Stomach (tissue), 9 donors: ENCODE measurements around the gene TATDN2. TPM values are rescaled to one million over a fixed set of nuclear protein-coding genes. Genes with fewer than 3 reads are reported as not detected.

Experiments used
- DNase-seq, 2 donors: peaks; one replicate each; pipeline versions ENCODE4 v3.0.0 to v3.0.0-alpha.2; 2013 to 2019
- H3K27ac ChIP-seq, 5 donors: fragments of 200-600 bp in 4 of 5; sonication (generic) in 4 of 5; one replicate each; pipeline ENCODE4 v1.5.1; 2013 to 2019; ENCODE audit warnings: mild to moderate bottlenecking in 1 of 5, moderate library complexity in 1 of 5
- H3K27me3 ChIP-seq, 3 donors: fragments of 200-600 bp; sonication (generic); one replicate each; pipeline ENCODE4 v1.5.1; 2017 to 2019; ENCODE audit warnings: mixed run types in 1 of 3
- H3K36me3 ChIP-seq, 4 donors: fragments of 200-600 bp; sonication (generic); 1 replicate in 3 of 4; 2 replicates in 1 of 4; pipeline ENCODE4 v1.5.1; 2016 to 2019
- H3K4me1 ChIP-seq, 4 donors: fragments of 200-600 bp; sonication (generic); one replicate each; pipeline ENCODE4 v1.5.1; 2016 to 2019
- H3K4me3 ChIP-seq, 4 donors: fragments of 200-600 bp; sonication (generic) in 3 of 4; one replicate each; pipeline ENCODE4 v1.5.1; 2016 to 2019; ENCODE audit warnings: mild to moderate bottlenecking in 1 of 4
- H3K9me3 ChIP-seq, 4 donors: fragments of 200-600 bp; sonication (generic); one replicate each; pipeline ENCODE4 v1.5.1; 2016 to 2019
- CTCF ChIP-seq, 7 experiments: fragments of 450-650 bp in 4 of 7; fragments of 200-600 bp in 3 of 7; sonication (generic) in 3 of 7; IDR thresholded peaks; one replicate each; pipeline ENCODE4 v1.5.1; 2016 to 2019; ENCODE audit warnings: antibody characterized with exemption in 7 of 7, control low read depth in 2 of 7, mild to moderate bottlenecking in 1 of 7
- EP300 ChIP-seq: sonication (generic); formaldehyde crosslinking; IDR thresholded peaks from one replicate; pipeline ENCODE4 v1.6.1; 2017; ENCODE audit warnings: antibody characterized with exemption
- POLR2A ChIP-seq, 4 donors: fragments of 450-650 bp; IDR thresholded peaks; one replicate each; pipeline ENCODE4 v1.6.1; 2016; ENCODE audit warnings: antibody characterized with exemption in 4 of 4, control low read depth in 2 of 4, mild to moderate bottlenecking in 1 of 4, moderate library complexity in 1 of 4
- POLR2AphosphoS5 ChIP-seq, 3 donors: sonication (generic); formaldehyde crosslinking; IDR thresholded peaks; one replicate each; pipeline ENCODE4 v1.6.1; 2016; ENCODE audit warnings: antibody characterized with exemption in 3 of 3
- WGBS, 5 donors: extraction: QIAGEN DNeasy Blood & Tissue Kit in 3 of 5; methylation state at CpG; one replicate each; pipeline versions ENCODE4 v1.1.5 to v1.1.7; 2013 to 2018; 5-methylcytosine and 5-hydroxymethylcytosine counted together
- intact Hi-C: fragments of 100-400 bp; cut with DNase I; formaldehyde crosslinking; loops from one replicate; pipeline ENCODE4 v1.15.1; 2023; ENCODE audit warnings: low total_unique reads
- polyA plus RNA-seq, 3 donors: library from polyadenylated mRNA; stranded (reverse); fragments of 200-250 nt; gene quantifications; one replicate each; pipeline ENCODE4 v1.2.3, GENCODE V29; 2013
- total RNA-seq, 5 donors: library from RNA; depleted of rRNA; stranded (reverse); fragments of >200 nt; gene quantifications; one replicate each; pipeline versions ENCODE4 v1.1.0 to v1.2.3, GENCODE V29; 2014 to 2016
- donor health status: healthy with polysubstance abuse.
- donor health status: Bipolar disorder and iron deficiency.
- donor health status: healthy.

TATDN2 gene
- total and polyA plus RNA-seq, 8 donors, result 10.4 to 37.5 (median 17.1) TPM

- TF ChIP-seq EP300 (no peak), POLR2AphosphoS5 (IDR thresholded peaks at IDR 0.05) (no peak), POLR2A (IDR thresholded peaks at IDR 0.05) (no peak)
- DNase-seq, result no peak
- Histone ChIP-seq H3K4me1 (peaks cover 0 to 8% (median 0%) of the 10 kb centered on the region in 4 donors), H3K4me3 (no peak overlapping the region), H3K27ac (no peak overlapping the region), H3K9me3 (peaks cover 0 to 16% (median 10%) of the 10 kb centered on the region in 4 donors), H3K36me3 (peaks cover 2 to 54% (median 47%) of the 10 kb centered on the region in 4 donors), H3K27me3 (no peaks in the 10 kb centered on the region)
- intact Hi-C loops, result no loop called here
- WGBS, 5 donors, result 75 to 94% (median 85%) methylated on average over 6 of the region's 6 CpGs
Observed at GRCh38 chr3:10240799-10241198, 7.5 kb upstream of the TATDN2 start.

- Histone ChIP-seq H3K4me1 (peaks cover 0 to 8% (median 2%) of the 10 kb centered on the region in 4 donors), H3K9me3 (peaks cover 0 to 19% (median 12%) of the 10 kb centered on the region in 4 donors), H3K27me3 (no peaks in the 10 kb centered on the region), H3K36me3 (peaks cover 0 to 38% (median 34%) of the 10 kb centered on the region in 4 donors), H3K4me3 (no peak overlapping the region), H3K27ac (peak overlapping the region in 2 of 5 donors; percentile 20 to 29)
- peak in 1 of 2 donors; percentile 69 for DNase-seq
- TF ChIP-seq CTCF (IDR thresholded peaks at IDR 0.05) (no peak), POLR2A (IDR thresholded peaks at IDR 0.05) (no peak), POLR2AphosphoS5 (IDR thresholded peaks at IDR 0.05) (no peak), EP300 (no peak)
- 74 to 86% (median 79%) methylated on average over 7 of the region's 7 CpGs for WGBS, 5 donors
- intact Hi-C loops, result no loop called here
Observed at GRCh38 chr3:10242182-10243065, 5.8 kb upstream of the TATDN2 start.

GRCh38 chr3:10244009-10244408 is 4.2 kb upstream of the TATDN2 start:
- Histone ChIP-seq H3K9me3 (peaks cover 0 to 19% (median 12%) of the 10 kb centered on the region in 4 donors), H3K4me1 (peaks cover 4 to 11% (median 8%) of the 10 kb centered on the region in 4 donors), H3K27me3 (no peaks in the 10 kb centered on the region), H3K4me3 (no peak overlapping the region), H3K27ac (no peak overlapping the region), H3K36me3 (peaks cover 0 to 27% (median 24%) of the 10 kb centered on the region in 4 donors)
- TF ChIP-seq POLR2A (IDR thresholded peaks at IDR 0.05) (no peak), CTCF (IDR thresholded peaks at IDR 0.05) (no peak), POLR2AphosphoS5 (IDR thresholded peaks at IDR 0.05) (no peak), EP300 (no peak)
- DNase-seq, result no peak
- WGBS, 5 donors, result 63 to 91% (median 88%) methylated on average over 3 of the region's 3 CpGs
- intact Hi-C loops, result no loop called here

- H3K4me3 ChIP-seq, result no peak overlapping the region
- no peak for DNase-seq
- H3K27ac ChIP-seq, result no peak overlapping the region
- H3K4me1 ChIP-seq, result peaks cover 11 to 22% (median 19%) of the 10 kb centered on the region in 4 donors
- no peaks in the 10 kb centered on the region for H3K27me3 ChIP-seq
- intact Hi-C loops, result no loop called here
- no peak for TF ChIP-seq POLR2AphosphoS5 (IDR thresholded peaks at IDR 0.05)
- no peak for TF ChIP-seq CTCF (IDR thresholded peaks at IDR 0.05)
- TF ChIP-seq POLR2A (IDR thresholded peaks at IDR 0.05), result no peak
- no peak for TF ChIP-seq EP300
- 83 to 88% (median 85%) methylated on average over 6 of the region's 6 CpGs for WGBS, 5 donors
- H3K36me3 ChIP-seq, result peaks cover 0 to 20% (median 14%) of the 10 kb centered on the region in 4 donors
- peaks cover 0 to 19% (median 12%) of the 10 kb centered on the region in 4 donors for H3K9me3 ChIP-seq
Observed at GRCh38 chr3:10245081-10245712, 3.1 kb upstream of the TATDN2 start.
